GM19239 (cell line): ENCODE results near the gene PRKG1.
"Not testable (repeated sequence)": the region's sequence is repeated elsewhere in the genome, so short reads cannot be mapped to it uniquely, and the experiment has no call there.

ENCODE experiments used
- DNase-seq: peaks from one replicate; pipeline ENCODE4 v3.0.0; 2011; ENCODE audit warnings: low spot score; ENCODE audit not compliant: insufficient read length
- FAIRE-seq: peaks from 2 replicates; lab custom pipeline; 2011; peaks lifted over from hg19 to GRCh38; lab: Jason Lieb, UNC

Gene PRKG1

GRCh38 chr10:51983481-51983880, 909.2 kb downstream of the PRKG1 start:
- FAIRE-seq: no peak
- no peak for DNase-seq

DNA sequence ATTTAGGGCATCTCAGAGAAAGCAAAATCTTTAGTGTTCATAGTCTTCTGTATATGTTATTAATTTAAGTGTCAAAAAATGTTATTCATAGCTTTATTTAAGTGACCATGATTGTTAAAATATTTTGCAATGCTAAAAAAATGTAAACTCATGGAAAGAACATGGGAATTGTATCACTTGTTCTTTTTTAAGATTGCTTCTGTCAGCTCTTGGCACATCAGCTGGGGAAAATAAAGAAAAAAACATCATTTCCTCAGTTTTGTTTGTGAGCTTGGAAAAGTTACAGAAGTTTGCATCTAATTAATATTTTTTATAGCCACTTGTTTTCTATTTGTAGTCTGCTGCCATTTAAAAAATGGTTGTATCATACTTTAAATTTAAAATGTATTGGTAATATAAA, 911.0 kb downstream of the PRKG1 start:
- DNase-seq: no peak
- FAIRE-seq: no peak

- FAIRE-seq: no peak
- DNase-seq: no peak
Observed at GRCh38 chr10:51986516-51986915, 912.2 kb downstream of the PRKG1 start.

- FAIRE-seq (no peak), DNase-seq (no peak)
Observed at GRCh38 chr10:51993475-51993874, 919.2 kb downstream of the PRKG1 start.

GRCh38 chr10:51999096-51999495, 924.8 kb downstream of the PRKG1 start:
- DNase-seq (no peak), FAIRE-seq (no peak)

- DNase-seq: peak; percentile 3
- FAIRE-seq: no peak
Observed at GRCh38 chr10:52004342-52004949, 930.2 kb downstream of the PRKG1 start.

DNA sequence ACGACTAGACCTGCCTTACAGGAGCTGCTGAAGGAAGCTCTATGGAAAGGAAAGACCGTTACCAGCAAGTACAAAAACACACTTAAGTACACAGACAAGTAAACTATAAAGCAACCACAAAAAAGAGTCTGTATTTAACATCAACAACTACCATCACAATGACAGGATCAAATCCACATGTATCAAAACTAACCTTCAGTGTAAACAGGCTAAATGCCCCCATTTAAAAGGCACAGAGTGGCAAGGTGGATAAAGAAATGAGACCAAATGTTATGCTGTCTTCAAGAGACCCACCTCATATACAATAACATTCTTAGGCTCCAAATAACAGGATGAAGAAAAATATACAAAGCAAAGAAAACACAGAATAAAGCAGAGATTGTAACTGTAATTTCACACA, 932.8 kb downstream of the PRKG1 start:
- DNase-seq: no peak
- FAIRE-seq: no peak

DNA sequence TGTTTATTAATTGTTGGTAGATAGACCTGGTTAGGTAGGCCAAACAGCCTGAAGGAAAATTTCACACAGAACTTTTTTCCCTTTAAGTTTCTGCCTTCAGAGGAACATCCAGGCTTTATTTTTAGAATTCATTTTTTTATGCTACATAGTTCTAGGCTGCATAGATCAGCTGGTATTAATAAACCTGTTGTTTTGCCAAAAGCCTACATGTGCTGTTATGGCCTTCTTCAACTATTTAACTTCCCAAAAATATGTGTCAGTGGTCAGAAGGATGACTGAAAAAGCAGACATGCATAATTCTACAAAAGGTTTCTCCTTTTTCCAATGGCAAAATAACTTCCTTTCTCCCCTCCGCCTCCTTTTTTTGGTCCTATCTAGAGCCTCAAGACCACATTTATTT, 936.8 kb downstream of the PRKG1 start:
- no peak for FAIRE-seq
- DNase-seq: no peak

- FAIRE-seq: no peak
- DNase-seq: no peak
Observed at GRCh38 chr10:52019077-52019555, 944.8 kb downstream of the PRKG1 start.

DNA sequence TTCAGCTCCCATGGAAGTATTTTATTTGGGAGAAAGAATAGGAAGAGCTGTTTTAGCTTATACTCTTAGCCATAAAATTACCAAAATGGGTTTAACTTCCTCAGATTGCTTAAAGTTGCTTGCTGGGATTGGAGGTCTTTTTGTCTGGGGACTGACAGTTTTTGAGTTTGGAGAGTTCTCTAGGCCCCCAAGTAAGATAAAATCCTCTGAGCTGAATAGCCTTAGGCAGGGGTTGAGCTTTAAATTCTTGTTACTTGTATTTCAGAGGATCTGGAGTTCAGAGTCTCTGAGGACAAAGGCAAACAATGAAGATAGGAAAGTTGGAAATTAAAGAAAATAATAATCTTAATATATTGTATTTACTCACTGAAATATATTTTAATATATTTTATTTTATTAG, 945.4 kb downstream of the PRKG1 start:
- DNase-seq: no peak
- no peak for FAIRE-seq

DNA sequence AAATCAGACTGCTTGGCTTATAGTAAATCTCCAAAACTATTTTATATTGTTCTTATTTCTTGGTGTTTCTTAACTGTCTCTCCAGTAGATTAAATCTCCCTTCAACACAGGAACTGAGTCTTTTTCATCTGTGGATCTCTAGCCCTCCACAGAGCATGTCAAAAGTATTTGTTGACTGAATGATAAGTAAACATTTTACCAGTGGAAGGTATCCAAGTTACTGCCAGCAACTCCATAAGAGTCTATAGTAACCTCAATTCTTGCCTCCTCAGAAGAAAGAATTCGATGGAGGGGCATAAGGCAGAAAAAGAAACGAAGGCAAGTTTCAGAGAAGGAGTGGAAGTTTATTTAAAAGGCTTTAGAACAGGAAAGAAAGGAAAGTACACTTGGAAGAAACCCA, 945.9 kb downstream of the PRKG1 start:
- no peak for FAIRE-seq
- no peak for DNase-seq

DNA sequence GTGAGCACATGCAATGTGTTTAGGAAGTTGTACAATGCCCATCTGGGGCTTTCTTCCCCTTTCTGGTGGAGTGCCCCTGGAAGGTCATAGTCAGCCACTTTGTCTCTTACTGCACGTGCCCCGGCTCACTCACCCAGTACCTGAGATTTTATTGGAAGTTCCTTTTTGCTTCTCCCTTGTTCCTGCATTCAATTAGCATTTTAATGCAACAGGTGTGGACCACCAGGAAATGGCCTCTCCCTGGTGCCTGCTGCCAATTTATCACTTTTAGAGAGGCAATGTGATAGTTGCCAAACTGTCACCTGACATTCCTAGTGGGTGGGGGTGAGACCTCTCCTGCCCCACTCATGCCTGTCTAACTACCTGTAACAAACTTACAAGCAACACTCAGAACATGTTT, 946.4 kb downstream of the PRKG1 start:
- no peak for FAIRE-seq
- DNase-seq: no peak

GRCh38 chr10:52027055-52027705, 952.9 kb downstream of the PRKG1 start:
- FAIRE-seq: no peak
- DNase-seq: no peak

DNA sequence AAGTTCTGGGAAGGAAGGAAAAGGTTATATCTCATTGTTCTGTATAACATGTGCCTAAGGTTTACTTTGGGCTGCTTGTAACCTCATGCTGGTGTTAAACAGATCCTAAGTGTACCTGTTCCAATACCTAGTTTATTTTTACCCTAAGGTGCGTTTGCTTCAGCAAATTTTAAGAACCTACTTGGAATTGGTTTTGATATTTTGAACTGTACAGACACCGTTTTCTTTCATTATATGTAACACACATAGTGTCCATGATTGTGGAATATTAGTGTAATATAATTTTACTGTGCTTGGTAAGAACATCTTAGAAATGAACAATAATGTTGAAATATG, 954.2 kb downstream of the PRKG1 start:
- no peak for FAIRE-seq
- DNase-seq: no peak

- no peak for DNase-seq
- no peak for FAIRE-seq
Observed at GRCh38 chr10:52029628-52030027, 955.3 kb downstream of the PRKG1 start.

DNA sequence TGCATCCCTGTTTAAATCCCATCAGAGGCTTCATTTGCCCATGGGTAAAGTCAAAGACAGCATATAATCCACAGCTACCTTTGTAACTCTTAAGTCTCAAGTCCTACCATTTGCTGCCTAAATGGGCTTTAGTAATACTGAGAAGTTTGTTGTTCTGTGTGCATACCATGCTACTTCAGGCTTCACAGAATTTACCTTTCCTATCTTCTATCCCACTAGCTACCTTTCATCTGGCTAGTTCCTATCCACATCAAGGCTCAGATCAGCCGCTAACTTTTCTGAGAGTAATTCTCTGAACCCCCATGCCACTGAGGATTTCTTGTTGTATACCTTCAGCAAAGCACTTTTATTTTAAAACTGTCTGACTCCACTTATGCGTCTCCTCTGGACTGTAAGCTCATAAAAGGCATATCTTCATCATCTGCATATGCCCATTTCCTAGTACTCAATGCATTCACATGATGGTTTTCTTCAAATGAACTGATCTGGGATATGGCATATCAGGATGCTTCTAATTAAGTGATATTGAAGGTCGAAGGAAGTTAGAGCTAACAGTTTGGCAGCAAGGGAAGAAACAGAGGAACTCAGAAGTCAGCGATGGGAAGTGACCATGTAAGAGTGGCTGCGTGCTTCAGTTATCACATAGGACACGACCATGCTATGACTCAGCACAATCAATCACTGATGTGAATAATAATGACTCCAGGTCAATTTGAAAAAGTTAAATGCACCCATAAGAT, 955.9 kb downstream of the PRKG1 start:
- no peak for FAIRE-seq
- no peak for DNase-seq

DNA sequence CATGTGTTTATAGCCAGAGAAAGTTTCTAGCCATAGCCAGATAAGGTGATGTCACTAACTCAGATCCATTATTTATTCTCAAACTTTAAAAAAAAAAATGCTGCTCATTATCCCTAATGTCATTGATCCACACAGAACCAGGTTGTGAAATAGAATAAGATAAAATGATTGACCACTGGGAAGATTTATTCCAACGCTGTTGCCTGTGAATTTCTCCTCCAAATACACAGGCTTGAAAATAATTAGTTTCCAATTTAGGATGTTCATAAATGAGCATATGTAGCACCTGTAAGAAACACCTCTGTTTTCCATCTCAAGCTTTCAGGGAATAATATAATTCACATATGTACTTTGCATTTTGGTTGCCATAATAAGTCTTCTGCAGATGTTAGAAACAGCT, 956.7 kb downstream of the PRKG1 start:
- FAIRE-seq (no peak), DNase-seq (no peak)

DNA sequence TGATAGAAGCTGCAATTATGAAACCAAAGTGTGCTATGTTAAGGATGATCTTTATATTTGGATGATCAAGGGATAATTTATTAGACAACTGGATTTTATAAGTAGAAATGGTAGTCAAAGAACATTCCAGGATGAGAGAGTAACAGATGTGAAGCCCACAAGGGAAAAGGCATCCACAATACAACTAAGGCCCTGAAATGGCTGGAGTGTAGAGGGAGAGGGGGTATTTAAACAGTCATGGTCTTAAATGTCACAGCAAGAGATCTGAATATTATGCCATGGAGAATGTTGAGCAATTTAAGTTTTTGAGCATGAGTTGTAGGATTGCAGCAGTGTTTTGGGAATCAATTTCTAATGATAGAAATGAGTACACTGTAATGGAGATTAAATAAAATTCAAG, 957.5 kb downstream of the PRKG1 start:
- no peak for FAIRE-seq
- DNase-seq: no peak

GRCh38 chr10:52032681-52033629, 958.7 kb downstream of the PRKG1 start:
- no peak for DNase-seq
- FAIRE-seq: no peak

GRCh38 chr10:52039002-52039793, 964.9 kb downstream of the PRKG1 start:
- not testable (repeated sequence) for DNase-seq, FAIRE-seq
